AG04449 (cell line): ENCODE data around the gene SPEG.

Source experiments
- CTCF ChIA-PET: fragments of 350-600 bp; formaldehyde crosslinking; extraction: SDS; loops from one replicate; lab custom pipeline; 2021; ENCODE audit warnings: antibody characterized with exemption; lab: Yijun Ruan, JAX
- POLR2A ChIA-PET: fragments of 400-600, 350-600 bp; formaldehyde crosslinking; extraction: SDS; loops from one replicate; lab custom pipeline; 2020; ENCODE audit warnings: antibody characterized with exemption, inconsistent platforms; lab: Yijun Ruan, JAX
- DNase-seq: peaks from one replicate; pipeline ENCODE4 v3.0.0-alpha.2; 2010; ENCODE audit warnings: low read depth, low spot score
- H3K4me3 ChIP-seq: 2 replicates; pipeline ENCODE4 v1.5.1; 2011; ENCODE audit warnings: low read depth, mild to moderate bottlenecking, control low read depth, low read length
- TF ChIP-seq, protein P1 (sequence below): IDR thresholded peaks from one replicate; pipeline ENCODE4 v1.5.1; 2011; ENCODE audit warnings: mild to moderate bottlenecking, moderate library complexity, low read length, control low read depth, inconsistent platforms; ENCODE audit not compliant: insufficient read depth; ENCODE audit errors: missing control alignments

SPEG gene

DNA sequence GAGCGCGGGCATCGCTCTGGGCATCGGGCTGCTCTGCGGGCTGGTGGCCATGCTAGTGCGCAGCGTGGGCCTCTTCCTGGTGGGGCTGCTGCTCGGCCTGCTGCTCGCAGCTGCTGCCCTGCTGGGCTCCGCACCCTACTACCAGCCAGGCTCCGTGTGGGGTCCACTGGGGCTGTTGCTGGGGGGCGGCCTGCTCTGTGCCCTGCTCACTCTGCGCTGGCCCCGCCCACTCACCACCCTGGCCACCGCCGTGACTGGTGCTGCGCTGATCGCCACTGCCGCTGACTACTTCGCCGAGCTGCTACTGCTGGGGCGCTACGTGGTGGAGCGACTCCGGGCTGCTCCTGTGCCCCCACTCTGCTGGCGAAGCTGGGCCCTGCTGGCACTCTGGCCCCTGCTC, 113.0 kb downstream of the SPEG start:
- CTCF ChIA-PET, result interaction anchor here (2.1 to 7.0 kb wide), 2 partner anchors 14 to 142 kb away, joined by 9 to 72 read pairs; no protein-coding TSS in a partner anchor
- H3K4me3 ChIP-seq, result no peak overlapping the region
- no peak for DNase-seq
- TF ChIP-seq, protein P1, sequence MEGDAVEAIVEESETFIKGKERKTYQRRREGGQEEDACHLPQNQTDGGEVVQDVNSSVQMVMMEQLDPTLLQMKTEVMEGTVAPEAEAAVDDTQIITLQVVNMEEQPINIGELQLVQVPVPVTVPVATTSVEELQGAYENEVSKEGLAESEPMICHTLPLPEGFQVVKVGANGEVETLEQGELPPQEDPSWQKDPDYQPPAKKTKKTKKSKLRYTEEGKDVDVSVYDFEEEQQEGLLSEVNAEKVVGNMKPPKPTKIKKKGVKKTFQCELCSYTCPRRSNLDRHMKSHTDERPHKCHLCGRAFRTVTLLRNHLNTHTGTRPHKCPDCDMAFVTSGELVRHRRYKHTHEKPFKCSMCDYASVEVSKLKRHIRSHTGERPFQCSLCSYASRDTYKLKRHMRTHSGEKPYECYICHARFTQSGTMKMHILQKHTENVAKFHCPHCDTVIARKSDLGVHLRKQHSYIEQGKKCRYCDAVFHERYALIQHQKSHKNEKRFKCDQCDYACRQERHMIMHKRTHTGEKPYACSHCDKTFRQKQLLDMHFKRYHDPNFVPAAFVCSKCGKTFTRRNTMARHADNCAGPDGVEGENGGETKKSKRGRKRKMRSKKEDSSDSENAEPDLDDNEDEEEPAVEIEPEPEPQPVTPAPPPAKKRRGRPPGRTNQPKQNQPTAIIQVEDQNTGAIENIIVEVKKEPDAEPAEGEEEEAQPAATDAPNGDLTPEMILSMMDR, result no peak
- POLR2A ChIA-PET, result no interaction called here
